Gastroesophageal sphincter (tissue), 3 donors: ENCODE results near the gene GNPTG.

Source experiments
- POLR2A ChIP-seq, 2 donors: fragments of 450-650 bp; IDR thresholded peaks; one replicate each; pipeline ENCODE4 v1.6.1; 2017; ENCODE audit warnings: antibody characterized with exemption in 2 of 2, mild to moderate bottlenecking in 2 of 2, moderate library complexity in 1 of 2
- TF ChIP-seq, protein P1 (sequence below), 4 experiments: fragments of 200-600 bp in 2 of 4; fragments of 450-650 bp in 2 of 4; sonication (generic) in 1 of 4; IDR thresholded peaks; one replicate each; pipeline ENCODE4 v1.5.1; 2017 to 2019; ENCODE audit warnings: antibody characterized with exemption in 4 of 4, mild to moderate bottlenecking in 2 of 4, moderate library complexity in 2 of 4

DNA sequence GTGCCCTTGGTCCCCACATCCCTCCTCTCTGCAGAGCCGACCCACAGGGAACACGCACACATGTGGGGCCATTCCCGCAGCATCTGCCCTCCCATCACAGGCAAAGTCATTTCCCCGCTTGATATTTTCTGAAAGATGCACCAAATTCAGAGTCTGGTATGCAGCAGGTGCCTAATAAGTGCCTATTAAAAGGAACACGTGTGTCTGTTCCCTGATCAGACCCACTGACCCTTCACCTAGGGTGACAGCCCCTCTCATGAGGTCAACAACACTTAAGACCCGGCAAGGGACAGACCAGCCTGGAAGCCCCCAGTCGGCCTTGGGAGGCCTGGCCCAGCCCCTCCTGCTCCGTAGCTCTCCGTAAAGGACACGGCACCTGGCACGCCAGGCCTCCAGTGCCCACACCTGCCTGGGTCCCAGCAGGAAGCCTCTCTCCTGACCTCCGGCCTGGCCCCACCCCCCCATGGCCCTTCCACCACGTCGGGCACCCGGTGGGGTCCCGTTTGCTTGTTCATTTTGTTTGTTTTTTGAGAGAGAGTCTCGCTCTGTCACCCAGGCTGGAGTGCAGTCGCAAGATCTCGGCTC is 42.7 kb downstream of the GNPTG start:
- TF ChIP-seq, protein P1, sequence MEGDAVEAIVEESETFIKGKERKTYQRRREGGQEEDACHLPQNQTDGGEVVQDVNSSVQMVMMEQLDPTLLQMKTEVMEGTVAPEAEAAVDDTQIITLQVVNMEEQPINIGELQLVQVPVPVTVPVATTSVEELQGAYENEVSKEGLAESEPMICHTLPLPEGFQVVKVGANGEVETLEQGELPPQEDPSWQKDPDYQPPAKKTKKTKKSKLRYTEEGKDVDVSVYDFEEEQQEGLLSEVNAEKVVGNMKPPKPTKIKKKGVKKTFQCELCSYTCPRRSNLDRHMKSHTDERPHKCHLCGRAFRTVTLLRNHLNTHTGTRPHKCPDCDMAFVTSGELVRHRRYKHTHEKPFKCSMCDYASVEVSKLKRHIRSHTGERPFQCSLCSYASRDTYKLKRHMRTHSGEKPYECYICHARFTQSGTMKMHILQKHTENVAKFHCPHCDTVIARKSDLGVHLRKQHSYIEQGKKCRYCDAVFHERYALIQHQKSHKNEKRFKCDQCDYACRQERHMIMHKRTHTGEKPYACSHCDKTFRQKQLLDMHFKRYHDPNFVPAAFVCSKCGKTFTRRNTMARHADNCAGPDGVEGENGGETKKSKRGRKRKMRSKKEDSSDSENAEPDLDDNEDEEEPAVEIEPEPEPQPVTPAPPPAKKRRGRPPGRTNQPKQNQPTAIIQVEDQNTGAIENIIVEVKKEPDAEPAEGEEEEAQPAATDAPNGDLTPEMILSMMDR (IDR thresholded peaks at IDR 0.05) = no peak
- no peak for TF ChIP-seq POLR2A (IDR thresholded peaks at IDR 0.05)
